NT2/D1 (cell line): ENCODE measurements around the gene VWDE.

ENCODE experiments used
- YY1 ChIP-seq: IDR thresholded peaks from 2 replicates; pipeline ENCODE4 v1.6.1; 2011; ENCODE audit not compliant: insufficient read length, insufficient read depth
- ZNF274 ChIP-seq: IDR thresholded peaks from 2 replicates; pipeline ENCODE4 v1.6.1; 2011; ENCODE audit warnings: mild to moderate bottlenecking, low read depth, low read length

GRCh38 chr7:12398186-12398585, 5.5 kb downstream of the VWDE start:
- TF ChIP-seq YY1 (no peak), ZNF274 (no peak)
